GM04503 (cell line): ENCODE results near the gene TADA2B.
A peak's percentile ranks its signal among the peaks of the same experiment; 100 is the strongest.

Source experiments
- DNase-seq: peaks from one replicate; pipeline ENCODE4 v3.0.0-alpha.2; 2012; ENCODE audit warnings: low read depth

The TADA2B gene

DNA sequence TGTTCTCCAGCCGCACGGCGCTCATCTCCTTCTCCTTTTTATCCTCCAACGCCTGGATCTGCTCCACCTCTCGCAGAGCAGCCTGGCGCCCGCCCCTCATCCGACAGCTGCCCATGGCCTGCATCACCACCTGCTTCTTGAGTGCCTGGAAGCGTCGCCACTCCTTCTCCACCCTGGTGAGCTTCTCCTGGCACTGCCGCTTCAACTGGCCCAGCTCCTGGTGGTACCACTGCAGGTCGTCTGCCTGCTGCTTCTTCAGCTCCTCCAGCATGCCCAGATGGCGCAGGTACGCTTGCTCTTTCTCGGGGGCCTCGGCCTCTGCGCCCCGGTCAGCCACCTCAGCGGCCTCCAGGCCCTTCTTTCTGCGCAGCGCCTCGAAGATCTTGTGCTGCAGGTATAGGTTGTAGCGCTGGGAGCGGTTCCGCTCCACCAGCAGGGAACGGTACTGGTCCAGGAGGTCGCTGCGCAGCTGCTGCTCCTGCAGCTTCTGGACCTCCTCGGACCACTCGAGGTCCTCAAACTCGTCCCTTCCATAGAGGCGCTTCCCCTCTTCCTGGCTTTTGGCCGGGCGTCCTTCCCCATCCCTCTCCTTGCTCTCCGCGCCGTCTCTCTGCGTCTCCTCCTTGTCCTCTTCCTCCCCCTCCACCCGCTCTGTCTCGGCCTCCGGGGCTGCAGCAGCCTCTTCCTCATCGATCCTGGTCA is 1.2 kb upstream of the TADA2B start:
- DNase-seq: no peak

DNA sequence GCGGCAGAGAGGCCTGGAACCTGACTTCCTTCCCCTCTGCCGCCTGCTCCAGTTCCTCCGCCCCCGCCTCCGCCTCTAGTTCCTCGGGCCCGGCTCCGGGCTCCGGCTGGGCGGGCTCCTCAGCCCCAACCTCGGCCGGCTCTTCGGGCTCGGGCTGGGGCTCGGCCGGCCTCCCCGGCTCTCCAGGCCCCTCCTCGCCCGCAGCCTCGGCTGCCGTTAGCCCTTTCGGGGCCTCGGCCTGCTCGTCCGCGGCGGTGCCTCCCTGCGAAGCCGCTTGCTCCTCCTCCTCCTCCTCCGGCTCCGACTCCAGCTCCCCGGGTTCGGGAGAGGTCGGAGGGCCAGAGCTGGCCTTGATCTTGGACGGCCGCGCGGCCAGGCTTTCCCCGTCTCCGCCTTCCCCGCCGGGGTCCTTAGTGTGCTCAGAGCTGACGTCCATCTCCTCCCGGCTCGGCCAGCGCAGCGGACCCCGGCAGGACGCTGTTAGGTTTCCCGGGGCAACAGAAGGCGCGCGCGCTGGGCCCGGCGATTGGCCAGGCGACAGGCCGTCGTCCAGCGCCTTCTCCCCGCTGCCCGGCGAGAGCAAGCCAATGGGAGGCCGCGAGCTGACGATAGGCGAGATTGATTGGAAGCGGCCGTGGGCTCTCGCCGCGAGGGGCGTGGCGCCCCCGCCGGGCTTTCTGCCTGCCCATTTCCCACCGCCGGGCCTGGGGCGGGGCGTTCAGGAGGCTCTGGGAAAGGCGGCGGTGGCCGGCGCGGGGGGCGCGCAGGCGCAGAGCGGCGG is 479 bp upstream of the TADA2B start:
- DNase-seq: peak; percentile 84

DNA sequence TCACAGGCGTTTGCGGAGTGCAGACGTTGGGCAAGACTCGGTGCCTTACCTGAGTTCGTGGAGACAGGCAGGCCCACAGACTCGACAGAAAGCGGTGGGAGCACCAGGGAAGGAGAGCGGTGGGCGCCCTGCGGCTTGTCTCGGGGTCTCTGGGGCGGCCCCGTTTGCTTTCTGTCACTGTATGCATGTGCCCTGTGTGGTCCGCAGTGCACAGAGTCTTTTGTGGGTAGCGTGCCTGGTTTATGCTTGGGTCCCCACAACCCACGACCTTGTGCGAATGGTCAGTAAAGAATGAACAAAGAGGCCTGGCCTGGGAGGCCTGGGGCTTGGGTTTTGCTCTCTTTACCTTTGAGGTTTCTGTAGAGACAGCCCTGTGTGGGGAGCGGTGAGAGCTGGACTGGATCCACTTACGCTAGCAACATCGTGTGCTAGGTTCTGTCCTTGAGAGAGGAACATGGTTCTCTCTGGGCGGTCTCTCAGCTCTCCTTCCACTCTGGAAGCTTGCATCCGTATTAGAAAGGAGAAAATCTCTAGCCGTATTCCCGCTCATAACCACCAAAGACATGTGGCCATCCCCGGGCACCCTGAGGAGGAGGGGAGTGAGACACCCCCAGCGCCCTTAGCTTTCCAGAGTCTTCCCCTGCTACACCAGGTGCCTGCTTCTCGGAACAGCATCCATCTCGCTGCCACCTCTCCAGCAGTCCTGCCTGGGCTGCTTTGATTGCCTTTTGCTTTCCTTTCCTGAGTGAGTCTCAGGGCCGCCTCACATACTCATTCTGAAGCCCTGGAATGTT is 1.2 kb downstream of the TADA2B start:
- no peak for DNase-seq

DNA sequence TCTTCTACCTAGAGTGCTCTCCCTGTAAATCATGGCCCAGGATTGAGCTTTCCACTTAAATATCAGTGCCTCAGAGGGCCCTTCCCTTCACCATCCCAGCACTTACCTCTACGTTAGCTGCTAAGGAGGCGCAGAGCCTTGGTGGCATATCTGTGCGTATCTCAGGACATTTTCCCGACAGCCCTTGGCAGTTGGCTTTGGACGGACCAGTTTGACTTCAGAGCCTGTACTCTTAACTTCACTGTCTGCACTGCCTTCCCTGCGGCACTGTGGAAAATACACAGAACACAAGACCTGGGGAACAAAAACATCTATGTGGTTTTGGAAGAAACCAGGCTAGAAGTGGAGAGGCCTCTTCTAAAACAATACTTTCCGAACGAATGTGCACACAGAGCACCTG is 2.4 kb downstream of the TADA2B start:
- no peak for DNase-seq

DNA sequence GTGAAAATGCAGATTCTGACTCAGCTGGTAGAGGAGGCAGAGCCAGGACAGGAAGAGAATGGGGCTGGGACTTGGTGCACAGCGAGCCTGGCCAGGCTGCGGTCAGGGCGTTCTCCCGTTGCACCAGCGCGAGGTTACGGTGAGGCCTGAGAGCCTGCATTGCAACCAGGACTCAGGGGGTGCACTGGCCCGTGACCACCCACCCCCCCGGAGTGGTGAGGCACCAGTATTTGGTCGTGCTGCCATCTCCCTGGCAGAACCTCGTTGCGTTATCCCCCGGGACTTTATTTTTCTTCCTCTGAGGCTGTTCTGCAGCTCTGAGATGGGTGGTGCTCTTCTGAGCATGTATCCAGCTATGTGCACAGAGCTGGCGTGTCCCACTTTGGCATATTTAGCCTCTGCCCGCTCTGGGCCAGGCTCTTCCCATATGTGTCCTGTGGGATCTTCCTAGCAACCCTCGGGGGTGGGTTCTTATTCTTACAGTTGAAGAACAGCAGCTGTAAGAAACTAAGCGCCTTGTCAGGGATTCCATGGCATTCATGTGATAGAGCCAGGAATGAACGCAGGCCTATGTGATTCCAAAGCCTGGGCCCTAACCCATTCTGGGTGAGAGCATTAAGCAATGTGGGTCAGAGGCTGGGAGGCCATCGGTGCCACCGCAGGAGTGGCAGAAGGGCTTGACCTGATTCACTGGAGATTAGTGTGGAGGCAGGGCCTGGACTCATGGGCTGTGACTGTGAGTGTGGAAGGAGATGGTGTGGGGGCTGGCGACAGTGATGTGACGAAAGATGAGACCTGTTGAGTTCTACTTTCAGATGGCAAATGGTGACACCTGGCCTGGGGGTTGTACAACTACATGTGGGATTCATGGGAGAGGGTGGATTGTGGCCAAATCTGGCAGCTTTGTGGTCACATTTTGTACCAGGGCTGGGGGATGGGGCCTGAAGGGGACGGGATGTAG is 3.1 kb downstream of the TADA2B start:
- no peak for DNase-seq

DNA sequence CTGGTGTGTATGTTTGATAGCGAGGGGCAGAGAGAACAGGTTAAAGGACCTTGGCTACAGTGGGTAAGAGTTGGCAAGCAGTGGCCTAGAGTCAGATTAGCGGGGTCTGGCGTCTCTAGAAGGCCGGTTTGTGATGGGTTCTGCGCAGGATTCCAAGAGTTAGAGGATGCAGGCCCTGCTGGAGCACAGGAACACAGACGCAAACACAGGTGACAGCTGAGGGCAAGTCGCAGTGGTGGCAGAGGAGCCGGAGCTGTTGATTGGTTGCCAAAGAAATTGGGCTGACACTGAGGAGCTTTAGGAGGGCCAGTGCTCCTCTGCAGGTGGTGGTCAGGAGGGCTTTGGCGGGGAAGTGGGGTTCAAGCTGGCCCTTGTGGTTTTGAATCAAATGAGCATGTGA is 3.8 kb downstream of the TADA2B start:
- DNase-seq: no peak

DNA sequence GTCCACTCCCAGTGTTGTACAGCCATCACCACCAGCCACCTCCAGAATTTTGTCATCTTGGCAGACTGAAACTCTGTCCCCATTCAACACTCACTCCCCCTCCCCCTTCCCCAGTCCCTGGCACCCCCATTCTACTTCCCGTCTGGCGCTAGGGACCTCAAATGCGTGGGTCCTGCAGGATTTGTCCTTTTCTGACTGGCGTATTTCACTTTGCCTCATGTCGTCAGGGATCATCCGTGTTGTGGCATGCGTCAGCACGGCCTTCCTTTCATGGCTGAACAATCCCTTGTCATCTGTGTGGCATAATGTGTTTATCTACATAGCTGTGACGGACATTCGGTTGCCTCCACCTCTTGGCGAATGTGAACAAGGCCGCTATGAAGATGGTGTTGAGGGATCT is 5.5 kb downstream of the TADA2B start:
- DNase-seq: no peak

DNA sequence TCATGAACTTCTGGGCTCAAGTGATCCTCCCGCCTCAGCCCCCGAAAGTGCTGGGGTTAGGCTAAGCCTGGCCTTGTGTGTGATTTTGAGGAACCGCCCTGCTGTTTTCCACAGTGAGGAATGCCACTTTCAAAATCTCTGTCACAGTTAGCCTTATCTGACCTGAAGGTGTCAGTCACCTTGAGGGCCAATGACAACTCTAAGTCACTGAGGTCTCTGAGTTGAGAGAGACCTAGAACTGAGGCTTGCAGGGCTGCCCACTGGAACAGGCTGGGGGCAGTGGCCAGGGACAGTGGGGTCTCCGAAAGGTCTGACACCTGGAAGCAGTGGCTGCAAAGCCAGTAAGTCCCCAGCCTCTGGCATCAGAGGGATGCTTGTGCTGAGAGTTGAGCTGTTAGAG is 6.1 kb downstream of the TADA2B start:
- no peak for DNase-seq

DNA sequence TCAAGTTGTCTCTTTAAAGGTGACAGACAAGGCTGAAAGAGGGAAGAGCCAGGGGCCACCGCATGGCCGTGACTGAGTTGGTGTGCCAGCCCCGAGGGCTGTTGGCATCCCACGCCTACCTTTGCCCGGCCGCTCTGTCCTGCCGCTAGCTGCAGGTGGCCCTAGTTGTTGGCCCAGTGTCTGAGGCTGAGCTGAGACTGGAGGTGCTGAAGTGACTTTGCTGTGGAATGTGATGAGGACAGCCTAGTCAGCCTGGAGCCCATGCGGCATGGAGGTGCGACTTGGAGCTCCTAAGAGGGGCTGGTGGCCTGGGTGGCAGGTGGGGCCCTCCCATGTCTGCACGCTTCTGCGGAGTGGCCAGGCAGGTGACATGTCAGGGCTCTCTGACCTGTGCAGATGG is 6.6 kb downstream of the TADA2B start:
- DNase-seq: no peak

DNA sequence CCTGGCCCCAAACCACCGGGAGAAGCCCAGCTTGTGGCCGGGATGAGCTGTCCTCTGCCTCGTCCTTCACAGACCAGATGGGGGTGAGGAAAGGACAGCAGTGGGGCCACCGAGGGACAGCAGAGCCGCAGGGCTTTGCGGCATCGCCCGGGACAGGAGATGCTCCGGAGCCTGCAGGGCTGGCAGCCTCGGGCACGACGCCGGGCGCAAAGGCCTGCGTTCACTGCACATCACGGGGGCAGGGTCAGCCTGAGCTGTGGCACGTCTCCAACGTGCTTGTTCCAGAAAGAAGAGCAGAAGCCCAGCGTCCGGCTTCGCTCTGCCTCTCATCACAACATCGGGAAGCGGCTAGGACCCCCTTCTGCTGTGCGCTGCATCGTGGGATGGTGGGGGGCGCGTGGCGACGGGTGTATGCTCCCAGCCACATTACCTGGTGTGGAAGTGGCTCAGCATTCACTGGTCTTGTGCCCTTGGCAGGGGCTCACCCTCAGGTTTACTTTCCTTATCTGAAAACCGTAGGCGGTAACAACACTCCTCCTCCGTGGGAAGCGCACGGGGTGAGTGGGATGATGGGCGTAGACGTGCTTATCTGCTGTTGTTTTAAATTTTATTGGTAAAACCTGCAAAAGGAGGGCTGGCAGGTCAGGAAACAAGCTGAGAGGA is 7.4 kb downstream of the TADA2B start:
- no peak for DNase-seq

DNA sequence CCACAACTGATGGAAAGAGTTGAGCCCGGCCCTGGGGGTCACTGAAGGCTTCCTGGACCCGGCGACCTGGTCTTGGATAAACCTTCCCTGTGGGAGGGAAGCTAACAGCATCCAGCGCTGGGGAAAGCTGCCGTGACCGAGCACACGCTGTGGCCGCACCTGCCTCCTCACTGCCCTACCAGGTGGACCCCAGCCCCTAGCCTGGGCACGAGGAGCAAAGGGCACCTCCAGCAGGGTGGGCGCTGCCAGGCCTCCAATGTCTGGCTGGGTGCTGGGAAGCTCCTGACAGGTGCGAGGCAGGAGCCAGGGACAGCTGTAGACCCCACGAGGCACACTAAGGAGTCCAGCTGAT is 7.9 kb downstream of the TADA2B start:
- no peak for DNase-seq

DNA sequence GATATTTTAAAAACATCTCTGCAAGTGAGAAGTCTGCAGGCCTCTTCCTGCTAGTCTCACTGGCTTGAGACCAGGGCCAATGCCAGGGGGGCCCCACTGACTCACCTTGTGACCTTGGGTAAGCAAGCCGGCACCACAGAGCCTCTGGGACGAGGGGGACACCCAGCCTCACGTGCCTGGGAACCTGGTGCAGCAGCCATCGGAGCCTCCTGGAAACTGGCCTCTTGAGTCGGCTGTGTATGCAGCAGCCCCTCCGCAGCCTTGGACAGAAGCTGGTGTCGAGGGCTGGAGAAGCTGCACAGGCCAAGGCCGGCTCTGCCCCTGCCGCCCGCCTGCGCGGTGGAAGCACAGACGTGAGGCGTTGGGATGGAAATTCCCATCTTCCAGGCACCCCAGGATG is 8.7 kb downstream of the TADA2B start:
- no peak for DNase-seq

DNA sequence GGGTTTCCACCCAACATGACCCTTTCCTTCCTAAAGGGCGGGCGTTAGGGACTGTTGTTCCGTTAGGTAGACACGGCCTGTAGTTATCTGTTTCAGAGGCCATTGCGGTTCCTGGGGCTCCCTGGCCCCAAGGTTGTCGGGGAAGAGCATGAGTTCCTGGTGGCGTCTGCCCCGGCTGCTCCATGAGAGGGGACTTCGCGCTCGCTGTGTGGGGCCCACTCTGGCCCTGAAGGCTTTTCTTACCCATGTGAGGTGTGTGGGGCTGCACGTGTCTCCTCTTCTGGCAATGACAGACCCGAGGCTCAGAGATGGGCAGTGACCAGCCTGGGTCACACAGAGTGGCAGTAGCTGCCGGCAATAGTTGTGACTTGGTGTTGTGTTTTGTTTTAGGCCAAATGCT is 9.1 kb downstream of the TADA2B start:
- DNase-seq: no peak

DNA sequence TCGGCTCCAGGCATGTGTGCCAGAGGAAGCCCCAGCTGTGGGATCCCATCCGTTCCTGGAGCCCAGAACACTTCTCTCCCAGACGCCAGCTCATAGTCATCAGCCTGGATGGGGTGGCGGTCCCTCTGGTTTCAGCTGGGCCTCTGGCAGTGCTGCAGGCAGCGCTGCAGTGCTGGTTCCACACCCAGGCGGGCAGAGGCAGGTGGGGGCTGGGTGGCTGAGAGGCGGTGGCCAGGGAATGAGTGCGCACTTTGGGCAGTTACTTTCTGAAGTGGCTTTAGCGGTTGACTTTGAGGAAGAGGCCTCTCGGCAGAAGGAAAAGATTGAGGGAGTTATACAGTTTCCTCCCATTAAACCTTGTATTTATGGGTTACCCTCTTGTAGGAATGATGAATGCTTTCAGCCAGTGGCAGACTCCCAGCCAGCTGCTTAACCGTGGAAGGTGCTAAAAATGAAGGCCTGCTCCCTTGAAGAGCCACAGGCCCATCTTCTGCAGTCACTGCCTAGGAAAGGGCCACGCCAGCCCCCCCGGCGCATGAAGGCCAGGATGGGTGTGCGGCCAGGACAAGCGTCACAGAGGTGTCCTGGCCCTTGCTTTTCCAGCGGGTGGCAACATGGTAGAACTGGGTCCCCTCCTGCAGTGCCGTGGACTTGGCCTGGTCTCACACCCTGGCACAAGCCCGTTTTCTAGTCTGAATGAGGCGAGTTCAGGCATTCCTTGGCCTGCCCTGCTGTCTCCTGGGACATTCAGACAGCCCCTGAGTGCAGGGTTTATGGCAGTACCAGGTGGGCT is 9.9 kb downstream of the TADA2B start:
- no peak for DNase-seq

DNA sequence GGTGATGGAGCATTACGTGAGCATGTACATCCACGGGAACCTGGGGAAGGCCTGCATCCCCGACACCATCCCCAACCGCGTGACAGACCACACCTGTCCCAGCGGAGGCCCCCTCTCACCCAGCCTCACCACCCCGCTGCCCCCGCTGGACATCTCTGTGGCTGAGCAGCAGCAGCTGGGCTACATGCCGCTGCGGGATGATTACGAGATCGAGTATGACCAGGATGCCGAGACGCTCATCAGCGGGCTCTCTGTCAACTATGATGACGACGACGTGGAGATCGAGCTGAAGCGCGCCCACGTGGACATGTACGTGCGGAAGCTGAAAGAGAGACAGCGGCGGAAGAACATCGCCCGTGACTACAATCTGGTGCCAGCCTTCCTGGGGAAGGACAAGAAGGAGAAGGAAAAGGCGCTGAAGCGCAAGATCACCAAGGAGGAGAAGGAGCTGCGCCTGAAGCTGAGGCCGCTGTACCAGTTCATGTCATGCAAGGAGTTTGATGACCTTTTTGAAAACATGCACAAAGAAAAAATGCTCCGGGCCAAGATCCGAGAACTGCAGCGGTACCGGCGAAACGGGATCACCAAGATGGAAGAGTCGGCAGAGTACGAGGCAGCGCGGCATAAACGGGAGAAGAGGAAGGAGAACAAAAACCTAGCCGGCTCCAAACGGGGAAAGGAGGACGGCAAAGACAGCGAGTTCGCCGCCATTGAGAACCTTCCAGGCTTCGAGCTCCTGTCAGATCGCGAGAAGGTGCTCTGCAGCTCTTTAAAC is 11.1 kb downstream of the TADA2B start:
- DNase-seq: no peak

DNA sequence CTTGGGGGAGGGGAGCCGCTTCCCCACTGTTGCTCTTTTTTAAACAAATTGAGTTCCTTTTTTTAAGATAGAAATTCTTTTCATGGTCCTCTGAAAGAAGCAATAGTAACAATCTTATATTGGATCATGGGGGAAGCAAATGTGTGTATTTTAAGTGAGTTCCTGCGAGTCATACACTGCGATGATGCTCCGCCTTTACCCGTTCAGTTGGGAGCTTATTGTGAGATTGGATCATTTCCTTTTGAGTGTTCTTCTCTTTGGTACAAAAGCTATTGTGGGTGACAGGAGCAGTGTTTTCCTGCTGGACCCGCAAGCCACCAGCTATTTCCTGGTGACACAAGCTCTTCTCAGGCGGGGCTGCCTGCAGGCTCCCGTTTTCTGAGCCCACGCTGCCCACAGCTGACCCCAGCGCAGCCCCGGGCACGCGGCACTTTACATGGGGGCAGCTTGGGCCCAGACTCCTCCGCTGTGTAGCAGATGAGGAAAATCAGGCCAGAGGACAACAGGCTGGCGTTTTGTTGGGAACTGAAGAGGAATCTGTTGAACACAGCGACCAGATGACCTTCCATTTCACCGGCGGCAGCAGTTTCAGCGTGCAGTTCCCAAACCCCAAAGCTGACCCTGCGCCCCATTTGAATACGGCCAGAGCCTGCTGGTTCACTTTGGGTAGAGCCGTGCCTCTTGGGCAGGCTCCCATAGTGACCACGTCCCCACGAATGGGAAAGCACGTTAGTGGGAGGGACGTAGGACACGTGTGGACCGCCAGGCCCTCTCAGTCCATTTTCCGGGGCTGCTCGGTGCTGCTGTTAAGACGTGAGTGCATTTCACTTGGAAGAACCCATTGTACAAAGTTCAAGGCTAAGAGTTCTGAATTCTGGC is 12.2 kb downstream of the TADA2B start:
- no peak for DNase-seq

DNA sequence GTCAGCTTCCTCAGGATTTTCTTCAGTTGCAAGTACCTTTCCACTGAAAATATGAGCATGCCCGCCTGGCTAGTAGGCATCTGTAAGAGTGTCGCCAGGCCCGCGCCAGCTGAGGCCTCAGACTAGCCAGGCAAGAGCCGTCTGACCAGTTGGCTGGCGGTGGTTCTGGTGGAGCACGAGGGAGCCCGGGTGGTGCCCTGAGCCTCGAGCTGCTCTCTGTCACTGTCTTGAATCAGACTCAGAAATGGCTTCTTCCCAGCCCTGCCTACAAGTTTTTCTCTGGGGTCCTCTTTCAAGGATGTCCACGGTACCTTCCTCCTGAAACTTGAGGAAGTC is 12.8 kb downstream of the TADA2B start:
- no peak for DNase-seq

DNA sequence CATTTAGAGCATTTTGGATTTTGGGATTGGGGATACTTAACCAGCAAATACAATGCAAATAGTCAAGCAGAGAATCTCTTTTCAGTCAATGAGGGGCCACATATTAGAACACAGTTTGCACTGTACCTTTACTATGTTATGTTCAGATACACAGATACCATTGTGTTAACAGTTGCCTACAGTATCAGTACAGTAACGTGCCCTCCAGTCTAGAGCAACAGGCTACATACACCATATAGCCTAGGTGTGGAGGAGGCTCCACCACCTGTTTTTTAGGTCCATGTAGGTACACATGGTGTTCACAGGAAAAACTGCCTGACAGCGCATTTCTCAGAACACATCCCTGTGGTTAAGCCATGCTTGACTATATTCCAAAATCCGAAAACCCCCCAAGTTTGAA is 15.6 kb downstream of the TADA2B start:
- DNase-seq: no peak

DNA sequence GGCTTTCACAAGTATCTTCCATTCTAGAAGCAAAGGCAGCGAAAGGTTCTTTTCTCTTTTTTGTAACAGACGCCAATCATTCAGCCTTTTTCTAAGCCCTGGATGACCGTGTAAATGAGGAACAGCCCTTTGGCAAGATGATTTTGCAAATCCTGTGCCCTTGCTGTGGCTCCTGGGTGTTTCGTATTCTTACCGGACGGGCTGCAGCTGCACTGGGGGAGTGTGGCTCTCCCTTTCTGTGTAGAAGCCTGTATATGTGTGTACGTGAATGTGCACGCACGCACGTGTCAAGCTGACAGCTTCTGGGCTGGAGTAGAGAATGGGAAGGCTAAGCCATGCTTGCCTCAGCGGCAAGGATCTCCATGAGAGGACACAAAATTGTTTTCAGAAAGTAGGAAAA is 16.5 kb downstream of the TADA2B start:
- DNase-seq: no peak
